HG02642 (cell line): ENCODE measurements around the gene TRAF3IP3.

Experiments used
- ATAC-seq: cut with Tn5 transposase; IDR thresholded peaks from one replicate; pipeline ENCODE4 v1.9.1; 2021; ENCODE audit warnings: mild to moderate bottlenecking; ENCODE audit not compliant: unreplicated experiment, poor library complexity

The TRAF3IP3 gene

DNA sequence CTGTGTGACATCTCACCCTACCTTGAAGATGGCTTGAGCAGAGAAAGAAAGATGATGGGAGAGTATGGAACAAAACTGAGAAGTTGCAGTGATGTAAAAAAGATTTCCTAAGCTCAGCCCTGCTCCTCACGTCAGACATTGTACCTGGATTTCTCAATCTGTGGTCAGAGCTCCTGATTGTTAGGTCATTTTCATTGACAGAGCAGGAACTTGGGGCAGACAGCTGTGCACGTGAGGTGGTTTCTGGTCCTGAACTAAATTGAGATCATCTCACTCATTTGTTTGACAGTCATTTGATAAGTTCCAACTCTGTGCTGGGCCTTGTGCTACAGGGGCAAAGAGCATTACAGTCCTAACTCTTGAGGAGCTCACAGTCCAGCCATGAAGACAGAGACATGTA is 10.2 kb downstream of the TRAF3IP3 start:
- ATAC-seq: no peak

DNA sequence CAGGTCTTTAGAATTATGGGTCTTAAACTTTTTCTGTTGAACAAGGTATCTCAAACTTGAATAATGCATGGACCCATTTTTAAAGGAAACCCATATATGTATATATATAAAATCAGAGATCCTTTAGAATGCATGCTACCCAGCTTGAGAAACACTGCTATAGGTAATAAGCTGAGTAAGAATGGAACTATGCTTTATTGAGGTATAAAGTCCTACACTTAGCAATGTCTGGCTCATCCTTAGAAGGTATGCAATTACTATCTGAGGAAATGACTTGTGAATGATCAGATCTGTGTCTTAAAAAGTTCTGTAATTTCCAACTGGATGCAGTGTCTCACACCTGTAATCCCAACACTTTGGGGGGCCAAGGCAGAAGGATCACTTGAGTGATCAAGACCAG is 11.2 kb downstream of the TRAF3IP3 start:
- ATAC-seq: no peak

DNA sequence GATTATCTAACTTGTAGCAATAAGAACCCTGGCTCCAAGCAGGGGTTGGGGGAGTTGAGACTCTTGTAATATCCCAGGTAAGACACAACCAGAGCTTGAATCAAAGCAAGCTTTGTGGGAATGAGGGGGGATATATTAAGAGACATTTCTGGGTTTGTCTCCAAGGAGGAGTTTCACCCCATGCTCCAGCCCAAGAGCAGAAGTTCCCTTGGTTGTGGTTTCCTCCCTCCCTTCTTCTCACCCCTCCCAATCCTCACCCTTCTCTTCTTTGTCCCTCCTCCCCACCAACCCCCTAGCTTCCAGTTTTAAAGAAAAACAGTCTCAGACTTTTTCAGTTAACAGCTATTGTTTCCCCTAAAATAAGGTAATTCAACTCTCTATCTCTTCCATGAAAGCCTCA is 11.9 kb downstream of the TRAF3IP3 start:
- ATAC-seq: no peak

DNA sequence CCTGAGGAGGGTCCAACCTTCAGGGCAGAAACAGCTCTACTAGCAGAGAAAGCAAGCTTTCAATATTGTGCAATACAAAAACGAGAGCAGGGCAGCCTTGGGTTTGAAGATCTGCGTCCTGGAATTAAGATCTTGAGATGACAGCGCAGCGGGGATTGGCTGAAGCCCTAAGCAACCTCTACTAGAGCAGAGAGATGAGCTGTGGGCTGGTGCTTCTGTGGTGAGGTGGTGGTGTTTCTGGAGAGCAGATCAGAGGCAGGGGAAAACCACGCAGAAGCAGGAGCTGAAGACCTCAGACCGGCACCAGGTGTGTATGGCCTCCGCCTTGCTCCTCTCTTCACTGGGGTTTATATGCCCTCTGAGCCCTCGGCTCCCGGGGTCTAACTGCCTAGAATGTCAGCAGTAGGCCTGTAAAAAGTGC is 12.5 kb downstream of the TRAF3IP3 start:
- ATAC-seq: peak; percentile 88

DNA sequence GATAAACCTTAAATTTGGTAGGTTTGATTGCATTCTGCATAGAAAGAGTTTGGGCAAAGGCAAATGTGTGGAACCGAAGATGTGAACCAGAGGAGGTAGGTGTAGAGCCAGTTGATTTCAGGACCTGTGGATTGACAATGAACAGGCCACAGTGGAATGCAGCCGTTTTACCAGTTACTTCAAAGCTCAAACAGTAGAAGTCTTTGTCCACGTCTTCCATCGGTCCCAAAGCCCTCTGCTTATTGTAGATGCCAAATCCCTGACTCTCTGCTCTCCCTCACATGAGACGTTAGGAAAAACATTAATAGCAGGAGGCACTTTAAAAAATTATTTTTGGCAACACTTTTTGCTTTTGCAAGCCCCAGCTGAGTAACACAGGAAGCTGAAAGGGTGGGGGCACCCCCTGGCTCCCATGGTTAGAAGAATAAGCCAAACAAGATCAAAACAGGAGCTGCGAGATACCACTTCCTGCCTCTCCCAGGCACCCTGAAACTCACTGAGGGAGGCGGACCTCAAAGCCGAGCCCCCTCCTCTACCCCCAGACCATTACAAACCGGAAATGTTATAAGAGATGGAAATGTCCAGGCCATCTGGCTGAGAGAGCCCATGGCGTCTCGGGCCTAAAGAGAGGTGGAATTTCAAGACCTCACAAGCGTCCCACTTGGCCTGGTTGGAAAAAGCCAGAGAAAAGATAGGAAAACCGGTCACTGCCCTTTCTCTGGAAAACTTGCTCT is 13.5 kb downstream of the TRAF3IP3 start:
- peak; percentile 80 for ATAC-seq

DNA sequence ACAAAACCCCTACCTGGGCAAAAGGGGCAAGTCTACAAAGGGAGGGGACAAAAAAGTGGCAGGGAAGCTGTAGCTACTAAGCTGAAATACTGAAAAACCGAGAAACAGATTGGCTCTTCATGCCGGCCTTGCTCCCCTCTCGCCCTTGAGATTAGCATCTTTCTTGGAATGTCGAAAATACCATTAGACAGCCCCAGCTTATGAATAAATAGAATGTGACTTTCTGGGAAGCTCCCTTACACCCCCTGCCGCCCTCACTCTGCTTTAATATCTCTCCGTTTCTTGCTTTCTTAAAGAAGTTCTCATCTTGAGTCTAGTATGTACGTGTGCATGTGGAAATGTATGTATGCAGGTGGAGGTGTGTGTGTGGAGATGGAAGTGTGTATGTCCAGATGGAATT is 14.1 kb downstream of the TRAF3IP3 start:
- no peak for ATAC-seq

DNA sequence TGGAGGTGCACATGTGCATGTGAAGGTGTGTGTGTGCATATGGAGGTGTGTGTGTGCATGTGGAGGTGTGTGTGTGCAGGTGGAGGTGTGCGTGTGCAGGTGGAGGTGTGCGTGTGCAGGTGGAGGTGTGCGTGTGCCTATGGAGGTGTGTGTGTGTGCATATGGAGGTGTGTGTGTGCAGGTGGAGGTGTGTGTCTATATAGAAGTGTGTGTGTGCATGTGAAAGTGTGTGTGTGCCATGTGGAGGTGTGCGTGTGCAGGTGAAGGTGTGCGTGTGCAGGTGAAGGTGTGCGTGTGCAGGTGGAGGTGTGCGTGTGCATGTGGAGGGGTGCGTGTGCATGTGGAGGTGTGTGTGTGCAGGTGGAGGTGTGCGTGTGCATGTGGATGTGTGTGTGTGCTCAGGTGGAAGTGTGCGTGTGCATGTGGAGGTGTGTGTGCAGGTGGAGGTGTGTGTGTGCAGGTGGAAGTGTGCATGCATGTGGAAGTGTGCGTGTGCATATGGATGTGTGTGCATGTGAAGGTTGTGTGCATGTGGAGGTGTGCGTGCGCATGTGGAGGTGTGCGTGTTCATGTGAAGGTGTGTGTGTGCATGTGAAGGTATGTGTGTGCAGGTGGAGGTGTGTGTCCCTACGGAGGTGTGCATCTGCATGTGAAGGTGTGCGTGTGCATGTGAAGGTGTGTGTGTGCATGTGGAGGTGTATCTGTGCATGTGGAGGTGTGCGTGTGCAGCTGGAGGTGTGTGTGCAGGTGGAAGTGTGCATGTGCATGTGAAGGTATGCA is 15.0 kb downstream of the TRAF3IP3 start:
- no peak for ATAC-seq

DNA sequence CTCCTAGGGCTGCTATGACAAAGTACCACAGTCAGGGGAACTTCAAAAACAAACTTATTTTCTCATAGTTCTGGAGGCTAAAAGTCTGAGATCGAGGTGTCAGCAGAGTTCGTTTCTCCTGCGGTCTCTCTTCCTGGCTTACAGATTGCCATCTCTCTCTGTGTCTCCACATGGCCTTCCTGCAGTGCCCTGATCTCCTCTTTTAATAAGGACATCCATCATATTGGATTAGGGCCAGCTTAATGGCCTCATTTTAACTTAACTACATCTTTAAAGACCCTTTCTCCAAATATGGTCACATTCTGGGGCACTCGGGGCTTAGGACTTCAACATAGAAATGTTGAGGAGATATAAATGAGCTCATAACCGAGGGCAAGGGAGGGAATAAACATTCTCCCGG is 16.3 kb downstream of the TRAF3IP3 start:
- ATAC-seq: no peak

DNA sequence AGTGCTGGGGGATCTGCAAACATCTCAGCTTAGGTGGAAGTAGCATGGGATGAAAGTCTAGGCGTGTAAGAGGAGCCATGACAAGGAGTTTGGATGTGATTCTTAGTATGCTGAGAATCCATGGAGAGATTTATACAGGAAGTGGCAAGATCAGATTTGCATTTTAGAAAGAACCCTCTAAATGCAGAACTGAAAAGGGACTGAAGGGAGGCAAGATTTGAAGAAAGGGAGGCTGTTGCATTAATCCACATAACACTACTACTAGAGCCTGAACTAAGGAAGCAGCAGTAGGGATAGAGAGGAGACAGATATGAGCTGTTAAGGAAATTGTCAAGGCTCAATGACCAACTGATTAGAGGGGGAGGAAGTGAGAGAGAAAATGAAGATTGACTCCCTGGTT is 18.7 kb downstream of the TRAF3IP3 start:
- ATAC-seq: peak; percentile 67

DNA sequence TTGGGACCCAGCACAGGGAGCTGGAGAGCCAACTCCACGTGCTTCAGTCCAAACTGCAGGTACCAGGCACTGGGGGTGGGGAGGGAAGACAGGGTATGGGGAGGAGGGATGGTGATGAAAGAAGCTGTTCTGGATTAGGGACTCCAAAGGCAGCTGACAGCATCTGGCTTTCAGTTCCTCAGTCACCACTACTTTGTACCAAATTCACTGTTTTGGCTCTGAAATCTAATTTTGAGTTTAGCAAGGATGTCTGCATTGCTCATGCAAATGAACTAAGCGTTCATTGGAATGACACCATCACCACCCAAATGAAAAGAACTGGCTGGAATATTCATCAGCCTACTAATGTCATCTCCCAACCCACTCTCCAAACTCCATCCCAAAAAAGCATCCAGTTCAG is 19.8 kb downstream of the TRAF3IP3 start:
- no peak for ATAC-seq

DNA sequence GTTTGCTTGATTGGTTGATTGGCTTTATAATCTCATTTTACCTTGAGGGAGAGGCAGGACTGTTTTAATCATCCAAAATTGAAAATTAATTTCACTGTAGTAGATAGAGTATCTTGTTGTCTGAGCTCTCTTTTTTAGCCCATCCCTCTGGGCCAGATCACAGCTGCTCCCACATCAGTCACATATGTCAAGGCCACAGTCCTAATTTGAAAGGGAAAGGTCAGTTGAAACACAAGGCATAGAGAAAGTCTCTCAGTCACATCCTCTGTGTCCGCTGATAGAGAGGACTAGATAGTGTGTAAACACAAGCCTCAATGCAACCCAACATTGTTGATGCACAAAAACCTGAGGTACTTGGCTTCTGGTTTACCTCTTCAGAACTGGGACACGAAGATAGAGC is 21.7 kb downstream of the TRAF3IP3 start:
- no peak for ATAC-seq

DNA sequence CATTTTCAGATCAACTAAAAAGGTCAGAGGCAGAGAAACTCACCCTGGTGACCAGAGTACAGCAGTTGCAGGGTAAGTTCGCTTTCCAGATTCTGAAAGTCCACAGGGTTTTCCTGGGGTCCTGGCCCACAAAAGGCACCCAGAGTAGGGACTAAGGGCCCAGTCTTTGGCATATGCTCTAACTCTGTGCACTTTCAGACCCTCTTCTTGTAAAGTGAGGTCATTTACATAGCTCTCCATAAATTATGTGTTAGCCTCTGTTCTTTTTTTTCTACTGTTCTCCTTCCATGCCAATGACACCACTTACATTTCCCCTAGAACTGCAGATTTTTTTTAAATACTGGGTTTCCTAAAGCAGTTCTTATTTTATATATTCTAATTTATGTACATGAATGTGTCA is 22.2 kb downstream of the TRAF3IP3 start:
- no peak for ATAC-seq

DNA sequence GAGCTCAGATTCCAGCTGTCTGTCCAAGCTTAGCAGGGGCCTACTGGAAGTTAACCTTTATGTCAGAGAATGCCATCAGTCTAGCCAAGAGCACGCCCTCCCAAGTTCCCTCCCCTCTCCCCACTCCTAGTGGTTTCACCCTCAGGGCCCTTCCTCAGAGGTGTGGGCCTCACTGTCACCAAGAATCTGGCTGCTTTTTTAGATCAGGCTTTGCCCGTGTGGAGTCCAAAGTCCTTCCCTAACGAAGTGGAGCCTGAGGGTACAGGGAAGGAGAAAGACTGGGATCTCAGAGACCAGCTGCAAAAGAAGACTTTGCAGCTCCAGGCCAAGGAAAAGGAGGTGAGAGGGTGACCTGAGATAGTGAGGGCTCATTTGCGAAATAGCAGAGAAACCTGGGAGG is 24.4 kb downstream of the TRAF3IP3 start:
- no peak for ATAC-seq

DNA sequence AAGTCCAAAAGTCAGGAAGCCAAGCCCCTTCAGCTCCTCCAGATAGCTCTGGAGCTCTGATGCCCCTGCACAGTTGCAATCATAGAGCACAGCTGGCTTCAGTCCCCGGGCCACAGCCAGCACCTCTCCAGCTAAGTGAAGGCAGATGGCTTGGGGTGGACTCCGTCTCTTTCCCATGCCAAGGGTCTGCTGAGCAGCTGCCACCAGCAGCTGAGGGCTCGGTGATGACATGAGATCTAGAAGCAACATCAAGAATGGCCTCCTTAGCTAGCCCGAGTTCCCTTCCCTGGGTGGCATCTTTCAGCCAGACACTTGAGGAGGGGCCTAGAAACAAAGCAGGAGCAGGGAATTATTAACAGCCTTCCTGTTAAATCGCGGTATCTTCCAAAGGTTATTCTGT is 27.5 kb downstream of the TRAF3IP3 start:
- ATAC-seq: no peak

DNA sequence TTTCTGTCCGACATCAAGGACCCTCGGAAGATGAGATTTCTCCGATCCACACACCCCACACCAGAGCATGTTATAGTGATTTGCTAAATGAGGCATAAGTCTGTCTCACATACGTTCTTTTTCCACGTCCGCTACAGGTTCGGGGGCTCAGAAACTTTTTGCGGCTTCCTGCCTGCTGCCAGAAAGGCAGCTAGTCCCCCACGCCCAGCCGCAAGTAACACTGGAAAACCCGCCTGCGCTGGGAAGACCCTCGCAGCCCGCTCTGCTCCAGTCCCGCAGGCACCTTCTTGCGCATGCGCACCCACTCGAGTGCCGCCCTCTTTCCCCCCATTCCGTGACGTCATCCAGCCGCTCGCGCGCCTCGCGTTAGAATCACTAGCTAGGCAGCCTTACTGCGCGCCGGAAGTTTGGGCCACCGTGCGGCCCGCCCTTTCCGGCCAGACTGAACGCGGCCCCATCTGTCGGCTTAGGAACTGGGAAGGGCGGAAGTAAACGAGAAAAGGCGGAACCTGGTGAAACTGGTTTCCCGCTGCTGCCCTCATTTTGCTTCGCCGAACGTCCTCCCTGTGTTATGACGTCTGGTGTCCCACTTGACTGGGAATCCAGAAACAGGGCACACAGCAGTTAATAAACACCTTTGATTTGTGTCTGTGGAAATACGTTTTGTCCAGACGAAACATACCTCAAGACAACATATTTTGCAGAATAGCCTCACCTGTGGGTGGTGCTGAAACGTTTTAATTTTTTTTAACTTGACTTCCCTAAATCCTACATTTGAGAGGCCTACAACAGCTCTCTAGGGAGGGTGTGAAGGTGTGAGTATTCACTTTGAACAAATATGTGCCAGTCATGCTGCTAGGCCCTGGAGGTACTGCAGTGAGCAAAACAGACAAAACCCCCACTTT is 28.7 kb downstream of the TRAF3IP3 start, which contains the start of gene C1orf74:
Gene C1orf74, minus strand, starts transcription at position 295 of the 905 bp plus-strand sequence. CDS start 925 bp downstream, outside the sequence.
- peak; percentile 99 for ATAC-seq

DNA sequence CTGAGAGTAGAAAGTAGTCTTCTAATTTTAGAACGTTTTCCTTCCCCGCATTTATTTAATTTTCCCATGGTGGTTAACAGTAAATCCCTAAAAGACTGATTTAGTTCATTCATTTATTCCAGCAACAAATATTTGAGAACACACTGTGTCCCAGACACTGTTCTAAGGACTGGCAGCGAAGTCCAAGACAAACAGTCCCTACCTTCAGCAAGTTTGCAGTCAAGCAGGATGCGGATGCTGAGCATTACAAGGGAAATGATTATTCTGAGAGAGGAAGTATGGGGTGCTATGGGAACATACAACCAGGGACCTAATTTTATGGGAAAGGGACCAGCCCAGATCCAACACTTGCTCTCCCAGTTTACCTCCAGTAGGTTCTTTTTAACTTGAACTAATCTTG is 29.7 kb downstream of the TRAF3IP3 start:
- no peak for ATAC-seq

DNA sequence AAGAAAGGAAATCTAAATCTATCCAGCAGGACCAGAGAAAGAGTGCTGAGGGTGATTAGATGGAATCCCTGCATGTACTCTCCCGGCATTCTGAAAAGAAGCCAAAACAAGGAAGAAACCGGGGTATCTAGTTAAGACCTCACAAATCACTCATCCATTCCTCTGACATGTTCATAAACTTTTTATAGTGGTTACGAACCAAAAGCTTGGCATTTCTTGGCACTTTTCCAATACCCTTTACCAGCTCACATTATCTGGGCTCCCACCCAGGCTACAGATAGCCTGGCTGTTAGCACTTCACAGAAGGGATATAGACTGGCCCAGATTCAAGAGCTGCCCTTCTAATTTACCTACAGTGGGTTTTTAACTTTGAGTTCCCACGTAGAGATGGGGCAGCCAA is 30.3 kb downstream of the TRAF3IP3 start:
- no peak for ATAC-seq

DNA sequence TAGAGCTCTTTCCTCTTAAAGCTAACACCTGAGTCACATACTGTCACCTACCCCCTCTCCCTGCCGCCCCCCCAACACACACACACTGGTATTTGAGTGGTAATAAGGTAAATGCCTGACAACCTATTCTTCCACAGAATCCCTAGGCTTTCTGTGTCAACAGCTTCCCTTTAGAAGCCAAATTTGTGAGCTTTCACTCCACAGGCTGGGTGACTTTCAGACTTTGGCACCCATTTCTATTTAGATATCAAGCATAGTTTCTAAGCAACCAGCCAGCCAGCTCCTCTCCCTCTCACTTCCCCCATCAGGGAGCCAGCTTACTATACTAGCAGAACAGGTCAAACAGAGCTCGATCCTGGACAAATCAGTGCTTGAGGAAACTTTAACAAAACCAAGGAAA is 31.7 kb downstream of the TRAF3IP3 start:
- ATAC-seq: no peak

DNA sequence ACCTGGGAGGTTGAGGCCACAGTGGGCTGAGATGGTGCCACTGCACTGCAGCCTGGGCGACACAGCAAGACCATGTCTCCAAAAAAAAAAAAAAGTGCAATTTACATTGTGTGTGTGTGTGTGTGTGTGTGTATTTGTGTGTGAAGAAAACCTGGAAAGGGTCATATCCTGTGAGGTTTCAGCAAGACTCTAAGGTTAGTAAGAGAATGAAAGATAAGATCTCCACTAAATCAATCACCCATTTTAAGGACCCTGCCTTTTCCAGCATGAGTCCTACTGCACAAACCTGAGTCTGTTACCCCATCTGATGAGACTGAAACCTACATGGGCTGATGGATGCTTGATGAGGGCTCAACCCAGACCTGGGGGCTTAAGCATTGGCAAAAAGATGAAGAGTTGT is 33.4 kb downstream of the TRAF3IP3 start:
- ATAC-seq: no peak

DNA sequence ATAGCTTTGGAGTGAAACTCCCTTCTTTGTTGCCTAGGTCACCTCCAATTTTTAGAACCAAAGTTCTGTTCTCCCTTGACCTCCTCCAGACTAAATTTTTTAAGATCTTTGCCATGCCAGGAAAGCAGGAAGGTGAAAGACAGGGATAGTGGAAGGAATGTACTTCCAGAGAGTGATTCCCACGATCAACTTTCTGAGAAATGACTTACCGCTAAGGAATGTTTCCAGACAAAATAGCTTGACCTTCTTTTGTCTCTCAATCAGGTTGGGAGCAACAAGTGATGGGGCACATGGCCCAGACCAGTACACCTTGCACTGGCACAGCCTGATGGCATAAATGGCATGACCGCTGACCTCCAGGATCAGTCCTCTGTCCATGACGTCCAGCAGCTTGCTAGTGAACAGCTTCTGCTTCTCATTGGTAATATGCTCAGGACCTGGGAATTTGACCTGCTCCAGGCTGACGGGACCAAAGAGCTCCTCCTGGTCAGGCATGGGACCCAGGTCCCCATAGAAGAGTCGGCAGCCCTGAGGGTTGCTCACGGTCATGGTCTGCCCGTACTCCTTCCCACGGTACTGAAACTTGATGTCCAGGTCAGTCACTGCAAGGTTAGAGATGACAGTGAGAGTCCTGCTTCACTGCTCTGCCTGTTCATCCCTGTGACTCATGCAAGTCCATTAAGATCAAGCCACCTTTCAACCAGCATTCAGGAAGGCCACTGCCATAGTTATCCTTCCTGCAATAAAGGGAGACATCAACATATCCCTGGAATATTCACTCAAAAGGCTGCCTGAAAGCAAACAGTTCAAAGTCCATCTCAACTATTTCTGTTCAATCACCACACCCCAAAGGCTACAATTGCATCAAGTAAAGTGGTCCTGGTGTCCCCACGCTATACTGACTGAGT is 34.7 kb downstream of the TRAF3IP3 start:
- ATAC-seq: no peak
